ENCODE results near the gene LRRIQ4.

The LRRIQ4 gene

GRCh38 chr3:169809230-169809795 lies 3.4 kb upstream of the LRRIQ4 start:
- DNase-seq (ENCODE audit: low read depth in 2 of 2, low spot score in 1 of 2): no peak

- no peak for DNase-seq (ENCODE audit: low read depth in 2 of 2, low spot score in 1 of 2)
Measured at GRCh38 chr3:169811631-169812331, 889 bp upstream of the LRRIQ4 start.

- DNase-seq (ENCODE audit: low read depth in 2 of 2, low spot score in 1 of 2): no peak
Measured at GRCh38 chr3:169813278-169813677, 608 bp downstream of the LRRIQ4 start.

GRCh38 chr3:169813757-169814517 lies 1.3 kb downstream of the LRRIQ4 start:
- peak; percentile 42 to 67 for DNase-seq (ENCODE audit: low read depth in 2 of 2, low spot score in 1 of 2)

- no peak for DNase-seq (ENCODE audit: low read depth in 2 of 2, low spot score in 1 of 2)
Measured at GRCh38 chr3:169815590-169816150, 3.0 kb downstream of the LRRIQ4 start.

GRCh38 chr3:169818316-169818715 lies 5.6 kb downstream of the LRRIQ4 start:
- DNase-seq (ENCODE audit: low read depth in 2 of 2, low spot score in 1 of 2): no peak

GRCh38 chr3:169822091-169822490 lies 9.4 kb downstream of the LRRIQ4 start:
- DNase-seq (ENCODE audit: low read depth in 2 of 2, low spot score in 1 of 2): no peak

GRCh38 chr3:169822540-169822939 lies 9.9 kb downstream of the LRRIQ4 start:
- DNase-seq (ENCODE audit: low read depth in 2 of 2, low spot score in 1 of 2): no peak

GRCh38 chr3:169822983-169823382 lies 10.3 kb downstream of the LRRIQ4 start:
- DNase-seq (ENCODE audit: low read depth in 2 of 2, low spot score in 1 of 2): no peak

- no peak for DNase-seq (ENCODE audit: low read depth in 2 of 2, low spot score in 1 of 2)
Measured at GRCh38 chr3:169825316-169825715, 12.6 kb downstream of the LRRIQ4 start.

GRCh38 chr3:169827712-169828111 lies 15.0 kb downstream of the LRRIQ4 start:
- DNase-seq (ENCODE audit: low read depth in 2 of 2, low spot score in 1 of 2): no peak

- DNase-seq (ENCODE audit: low read depth in 2 of 2, low spot score in 1 of 2): no peak
Measured at GRCh38 chr3:169835533-169835932, 22.9 kb downstream of the LRRIQ4 start.

GRCh38 chr3:169836078-169836941 lies 23.6 kb downstream of the LRRIQ4 start:
- DNase-seq (ENCODE audit: low read depth in 2 of 2, low spot score in 1 of 2): no peak

GRCh38 chr3:169836942-169837275 lies 24.2 kb downstream of the LRRIQ4 start:
- DNase-seq (ENCODE audit: low read depth in 2 of 2, low spot score in 1 of 2): no peak

- no peak for DNase-seq (ENCODE audit: low read depth in 2 of 2, low spot score in 1 of 2)
Measured at GRCh38 chr3:169838511-169839030, 25.9 kb downstream of the LRRIQ4 start.

- DNase-seq (ENCODE audit: low read depth in 2 of 2, low spot score in 1 of 2): no peak
Measured at GRCh38 chr3:169841171-169841570, 28.5 kb downstream of the LRRIQ4 start.

- no peak for DNase-seq (ENCODE audit: low read depth in 2 of 2, low spot score in 1 of 2)
Measured at GRCh38 chr3:169842960-169843359, 30.3 kb downstream of the LRRIQ4 start.

- no peak for DNase-seq (ENCODE audit: low read depth in 2 of 2, low spot score in 1 of 2)
Measured at GRCh38 chr3:169846458-169847193, 34.0 kb downstream of the LRRIQ4 start.

GRCh38 chr3:169847896-169848295 lies 35.2 kb downstream of the LRRIQ4 start:
- no peak for DNase-seq (ENCODE audit: low read depth in 2 of 2, low spot score in 1 of 2)

- DNase-seq (ENCODE audit: low read depth in 2 of 2, low spot score in 1 of 2): no peak
Measured at GRCh38 chr3:169848741-169849140, 36.1 kb downstream of the LRRIQ4 start.

Data from stimulated activated CD8-positive, alpha-beta memory T cell treated with anti-CD3 and anti-CD28 coated beads, Interleukin-4, amount 100 ng/mL, for 4 hours (primary cell).